ENCODE measurements around the gene SPATC1L.
"Not testable (repeated sequence)": the region's sequence is repeated elsewhere in the genome, so short reads cannot be mapped to it uniquely, and the experiment has no call there.

Gene SPATC1L

GRCh38 chr21:46181953-46182547, 2.2 kb downstream of the SPATC1L start:
- no peak for DNase-seq

- DNase-seq = no peak
Measured at GRCh38 chr21:46181436-46181835, 2.8 kb downstream of the SPATC1L start.

GRCh38 chr21:46180778-46181391, 3.4 kb downstream of the SPATC1L start:
- DNase-seq = no peak

GRCh38 chr21:46180079-46180722, 4.1 kb downstream of the SPATC1L start:
- DNase-seq = no peak

DNA sequence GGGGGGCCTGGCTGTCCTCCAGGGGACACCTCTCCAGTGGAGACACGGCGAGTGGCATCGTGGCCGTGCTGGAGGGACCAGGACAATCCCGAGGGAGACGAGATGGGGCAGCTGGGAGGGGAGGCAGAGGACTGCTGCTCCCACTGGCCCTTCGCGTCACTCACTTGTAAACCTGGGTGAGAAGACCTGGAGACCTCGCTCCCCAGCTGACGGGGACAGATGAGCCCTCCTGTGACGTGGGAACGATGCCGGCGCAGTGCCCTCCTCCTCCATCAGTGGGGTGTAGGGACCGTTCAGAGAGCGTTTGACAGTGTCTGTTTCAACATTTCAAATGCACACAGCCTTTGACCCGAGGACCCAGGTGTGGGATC, 4.6 kb downstream of the SPATC1L start:
- no peak for DNase-seq

DNA sequence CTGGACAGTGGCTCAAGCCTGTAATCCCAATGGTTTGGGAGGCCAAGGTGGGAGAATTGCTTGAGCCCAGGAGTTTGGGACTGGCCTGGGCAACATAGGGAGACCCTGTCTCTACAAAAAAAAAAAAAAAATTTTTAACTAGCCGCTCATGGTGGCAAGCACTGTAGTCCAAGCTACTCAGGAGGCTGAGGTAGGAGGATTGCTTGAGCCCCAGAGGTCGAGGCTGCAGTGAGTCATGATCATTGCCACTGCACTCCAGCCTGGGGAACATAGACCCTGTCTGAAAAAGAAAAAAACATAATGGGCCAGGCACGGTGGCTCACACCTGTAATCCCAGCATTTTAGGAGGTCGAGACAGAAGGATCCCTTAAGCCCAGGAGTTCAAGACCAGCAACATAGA, 5.3 kb downstream of the SPATC1L start:
- no peak for DNase-seq

DNA sequence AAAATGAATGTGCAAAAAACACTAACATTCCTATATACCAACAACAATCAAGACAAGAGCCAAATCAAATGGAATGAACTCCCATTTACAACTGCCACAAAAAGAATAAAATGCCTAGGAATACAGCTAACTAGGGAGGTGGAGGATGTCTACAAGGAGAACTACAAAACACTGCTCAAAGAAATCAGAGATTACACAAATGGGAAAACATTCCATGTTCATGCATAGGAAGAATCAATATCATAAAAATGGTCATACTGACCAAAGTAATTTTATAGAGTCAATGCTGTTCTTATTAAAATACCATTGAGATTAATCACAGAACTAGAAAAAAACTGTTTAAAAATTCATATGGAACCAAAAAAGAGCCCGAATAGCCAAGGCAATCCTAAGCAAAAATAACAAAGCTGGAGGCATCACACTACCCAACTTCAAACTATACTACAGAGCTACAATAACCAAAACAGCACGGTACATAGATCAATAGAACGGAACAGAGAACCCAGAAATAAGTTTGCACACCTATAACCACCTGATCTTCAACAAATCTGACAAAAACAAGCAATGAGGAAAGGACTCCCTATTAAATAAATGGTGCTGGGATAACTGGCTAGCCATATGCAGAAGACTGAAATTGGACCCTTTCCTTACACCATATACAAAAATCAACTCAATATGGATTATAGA, 7.7 kb downstream of the SPATC1L start:
- not testable (repeated sequence) for DNase-seq

DNA sequence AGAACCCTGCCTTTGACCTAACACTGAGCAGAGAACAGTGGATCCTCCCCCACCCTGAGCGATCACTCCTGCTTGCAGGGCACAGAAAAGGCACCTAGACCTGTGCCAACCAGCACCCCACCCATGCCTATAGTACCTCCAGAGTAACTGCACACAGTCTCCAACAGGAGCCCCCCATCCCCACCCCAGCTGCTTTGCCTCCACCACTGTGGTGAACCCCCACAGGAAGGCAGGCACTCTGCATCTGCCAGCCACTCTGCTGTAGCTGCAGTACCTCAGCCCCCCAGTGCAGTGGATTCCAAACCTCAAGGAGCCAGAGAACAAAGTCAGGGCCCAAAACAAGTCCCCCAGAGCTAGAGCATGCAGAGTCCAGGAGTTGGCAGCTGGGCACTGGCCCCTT, 10.7 kb downstream of the SPATC1L start:
- DNase-seq = no peak

DNA sequence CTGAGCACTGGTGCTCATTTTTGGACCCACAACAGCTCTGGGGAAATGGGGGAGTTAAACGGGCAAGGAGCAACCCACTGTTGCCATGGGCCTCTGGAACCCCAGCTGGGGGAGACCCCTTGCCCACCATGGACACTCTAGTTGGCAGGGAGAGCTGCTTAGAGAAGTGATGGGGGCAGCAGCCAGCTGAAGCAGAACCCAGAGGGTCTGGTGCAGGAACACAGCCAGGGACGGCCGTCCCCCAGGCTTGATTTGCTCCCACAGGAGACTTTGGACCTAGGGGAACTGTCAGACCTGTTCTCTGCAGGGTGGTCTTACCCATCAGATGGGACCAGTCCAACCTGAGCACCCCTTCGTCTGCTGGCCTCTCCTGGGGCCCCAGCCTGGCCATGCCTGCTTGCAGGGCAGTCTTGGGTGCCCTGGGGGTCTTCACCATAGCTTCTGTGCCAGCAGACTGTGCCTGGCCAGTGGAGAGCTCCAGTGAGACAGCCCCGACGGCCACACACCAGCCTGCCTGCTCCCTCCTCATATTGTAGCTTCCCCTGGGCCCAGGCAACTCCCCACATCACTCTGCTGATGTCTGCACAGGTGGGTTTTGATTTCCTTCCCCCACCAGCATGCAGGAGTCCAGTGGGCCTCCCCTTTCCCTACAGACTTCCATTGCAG, 11.3 kb downstream of the SPATC1L start:
- no peak for DNase-seq

GRCh38 chr21:46171996-46172862, 12.0 kb downstream of the SPATC1L start:
- no peak for DNase-seq

- no peak for DNase-seq
Measured at GRCh38 chr21:46171585-46171984, 12.7 kb downstream of the SPATC1L start.

GRCh38 chr21:46170436-46171193, 13.6 kb downstream of the SPATC1L start:
- DNase-seq = not testable (repeated sequence)

DNA sequence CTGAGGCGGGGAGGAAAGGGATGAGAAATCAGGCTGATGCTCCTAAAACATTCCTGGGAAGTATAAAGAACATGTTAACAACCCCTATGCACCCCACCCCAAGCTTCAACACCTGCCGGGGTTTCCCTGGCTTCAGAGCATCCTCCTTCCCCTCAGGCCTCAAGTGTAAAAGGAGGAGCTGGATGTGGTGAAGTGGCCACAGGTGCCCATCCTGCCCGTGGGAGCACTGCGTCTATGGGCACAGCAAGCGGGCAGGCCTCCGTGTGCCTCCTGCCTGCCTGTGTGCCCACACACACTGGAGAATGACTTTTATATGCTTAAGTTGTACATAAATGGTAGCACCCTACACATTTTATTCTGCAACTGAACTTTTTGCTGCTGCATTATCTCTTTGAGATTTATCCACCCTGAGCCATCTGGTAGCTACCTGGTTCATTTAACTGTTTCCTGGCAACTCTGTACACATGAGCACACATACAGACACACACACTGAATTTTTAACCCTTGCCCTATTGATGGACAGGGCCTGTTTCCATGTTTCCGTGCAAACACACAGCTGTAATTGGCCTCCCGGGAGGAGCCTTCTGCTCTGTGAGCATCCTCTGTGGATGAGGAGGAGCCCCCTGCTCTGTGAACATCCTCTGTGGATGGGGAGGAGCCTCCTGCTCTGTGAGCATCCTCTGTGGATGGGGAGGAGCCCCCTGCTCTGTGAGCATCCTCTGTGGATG, 15.4 kb downstream of the SPATC1L start:
- DNase-seq = no peak

DNA sequence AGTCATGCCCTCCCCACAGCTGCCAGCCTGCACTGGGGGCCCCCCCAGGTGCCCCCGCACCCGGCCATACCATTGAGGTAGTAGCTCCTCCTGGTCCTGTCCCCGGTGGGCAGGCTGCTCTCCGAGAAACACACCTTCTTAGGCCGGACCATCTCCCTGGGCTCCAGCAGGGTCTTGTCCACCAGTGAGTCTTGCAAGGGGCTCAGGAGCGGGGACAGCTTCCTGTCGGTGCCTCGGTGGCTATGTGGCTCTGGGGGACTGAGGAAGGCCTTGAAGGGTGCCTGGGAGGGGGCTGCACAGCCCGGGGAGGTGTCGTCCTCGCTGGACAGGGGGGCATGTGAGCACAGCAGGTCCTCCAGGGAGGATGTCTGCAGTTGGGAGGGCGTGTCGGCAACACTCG, 16.0 kb downstream of the SPATC1L start:
- DNase-seq = no peak

DNA sequence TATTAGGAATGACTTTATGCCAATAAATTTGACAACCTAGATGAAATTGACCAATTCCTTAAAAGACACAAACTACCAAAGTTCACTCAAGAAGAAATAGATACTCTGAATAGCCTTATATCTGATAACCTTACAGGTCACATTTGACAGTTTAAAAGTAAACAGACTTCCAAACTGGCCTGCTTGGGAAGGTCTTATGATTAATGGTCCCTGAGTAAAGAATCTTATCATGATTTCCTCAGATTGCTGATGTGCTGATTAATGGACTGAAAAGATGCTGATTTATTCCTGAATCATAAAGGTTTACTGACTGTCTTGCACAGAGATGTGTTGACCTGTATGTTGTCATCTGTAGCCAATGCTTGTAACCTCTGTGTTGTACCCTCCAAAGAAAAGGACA, 19.2 kb downstream of the SPATC1L start:
- no peak for DNase-seq

DNA sequence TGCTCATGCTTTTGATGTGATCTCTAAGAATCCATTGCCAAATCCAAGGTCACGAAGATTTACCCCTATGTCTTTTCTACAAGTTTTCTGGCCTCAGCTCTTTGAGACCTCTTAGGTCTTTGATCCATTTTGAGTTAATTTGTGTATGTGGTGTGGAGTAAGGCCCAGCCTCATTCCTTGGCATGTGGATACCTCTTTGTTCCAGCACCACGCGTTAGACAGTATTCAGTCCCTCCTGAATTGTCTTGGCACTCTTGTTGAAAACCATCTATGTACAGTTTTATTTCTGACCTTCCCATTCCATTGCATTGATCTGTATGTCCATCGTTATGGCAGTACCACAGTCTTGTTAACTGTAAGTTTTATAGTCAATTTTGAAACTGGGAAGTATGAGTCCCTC, 20.9 kb downstream of the SPATC1L start:
- no peak for DNase-seq

- no peak for DNase-seq
Measured at GRCh38 chr21:46161633-46162592, 22.3 kb downstream of the SPATC1L start.

DNA sequence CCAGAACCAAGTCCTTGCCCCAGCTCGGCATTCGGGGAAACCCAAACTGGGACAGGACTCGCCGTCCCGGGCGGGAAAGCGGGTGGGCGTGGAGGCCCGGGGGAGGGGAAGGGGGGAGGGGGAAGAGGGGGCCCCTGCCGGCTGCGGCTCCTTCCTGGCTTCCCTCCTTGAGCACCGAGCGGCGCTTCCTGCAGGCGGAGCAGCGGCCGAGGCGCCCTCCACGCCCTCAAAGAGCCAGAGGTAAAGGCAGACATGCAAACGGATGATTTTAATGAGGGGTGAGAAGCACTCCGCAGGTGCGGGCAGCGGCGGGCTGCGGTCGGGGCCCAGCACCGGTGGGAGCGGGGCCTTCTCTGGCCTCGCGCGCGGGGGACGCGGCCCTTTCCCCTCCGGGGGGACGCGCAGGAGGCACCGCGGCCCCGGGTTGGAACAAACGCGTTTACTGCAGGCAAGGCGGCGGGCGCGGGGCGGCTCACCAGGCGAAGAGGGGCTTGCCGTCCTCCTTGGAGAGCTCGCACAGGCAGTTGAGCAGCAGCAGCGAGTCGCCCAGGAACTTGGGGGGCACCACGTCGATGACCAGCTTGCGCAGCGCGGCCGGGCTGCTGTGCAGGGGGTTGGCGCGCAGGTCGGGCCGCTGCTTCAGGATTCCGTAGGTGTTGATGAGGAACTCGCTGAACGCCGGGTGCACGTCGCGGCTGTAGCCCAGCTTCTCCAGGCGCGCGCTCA, 23.2 kb downstream of the SPATC1L start:
- no peak for DNase-seq

DNA sequence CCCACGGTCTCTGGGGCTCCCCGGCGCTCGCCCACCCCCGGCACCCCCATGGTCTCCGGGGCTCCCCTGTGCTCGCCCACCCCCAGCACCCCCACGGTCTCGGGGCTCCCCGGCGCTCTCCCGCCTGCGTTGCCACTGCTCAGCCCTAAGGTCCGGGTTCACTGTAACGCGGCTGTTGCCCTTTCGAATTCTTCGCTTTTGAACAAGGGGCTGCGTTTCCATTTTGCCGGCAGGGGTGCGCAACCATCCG, 23.7 kb downstream of the SPATC1L start:
- DNase-seq = no peak
